ENCODE results near the gene CCDC149.

GRCh38 chr4:24781999-24782745 is 130.7 kb downstream of the CCDC149 start:
- TF ChIP-seq CTCF (IDR thresholded peaks at IDR 0.05; ENCODE audit: low read depth, low read length, missing input control), result no peak
- TF ChIP-seq JUND (IDR thresholded peaks at IDR 0.05), result no peak
- TF ChIP-seq REST (IDR thresholded peaks at IDR 0.05), result no peak
- TF ChIP-seq EGR1 (IDR thresholded peaks at IDR 0.05; ENCODE audit: low read depth in 2 of 2), result no peak
- no peak for TF ChIP-seq ZBTB33 (IDR thresholded peaks at IDR 0.05)
- no peak for TF ChIP-seq YY1 (IDR thresholded peaks at IDR 0.05)
- TF ChIP-seq FOXA1 (IDR thresholded peaks at IDR 0.05), result no peak
- TF ChIP-seq GABPA (IDR thresholded peaks at IDR 0.05 in 1 of 2, conservative IDR thresholded peaks at IDR 0.05 in 1 of 2), result no peak

All from liver (tissue), 3 donors.